ENCODE data around the gene PYGM. TPM values are rescaled to one million over a fixed set of nuclear protein-coding genes. Genes with fewer than 3 reads are reported as not detected.
A peak's percentile ranks its signal among the peaks of the same experiment; 100 is the strongest.

Gene PYGM
- total and polyA plus RNA-seq, 2 experiments from 2014 or later: 244 to 246 TPM

DNA sequence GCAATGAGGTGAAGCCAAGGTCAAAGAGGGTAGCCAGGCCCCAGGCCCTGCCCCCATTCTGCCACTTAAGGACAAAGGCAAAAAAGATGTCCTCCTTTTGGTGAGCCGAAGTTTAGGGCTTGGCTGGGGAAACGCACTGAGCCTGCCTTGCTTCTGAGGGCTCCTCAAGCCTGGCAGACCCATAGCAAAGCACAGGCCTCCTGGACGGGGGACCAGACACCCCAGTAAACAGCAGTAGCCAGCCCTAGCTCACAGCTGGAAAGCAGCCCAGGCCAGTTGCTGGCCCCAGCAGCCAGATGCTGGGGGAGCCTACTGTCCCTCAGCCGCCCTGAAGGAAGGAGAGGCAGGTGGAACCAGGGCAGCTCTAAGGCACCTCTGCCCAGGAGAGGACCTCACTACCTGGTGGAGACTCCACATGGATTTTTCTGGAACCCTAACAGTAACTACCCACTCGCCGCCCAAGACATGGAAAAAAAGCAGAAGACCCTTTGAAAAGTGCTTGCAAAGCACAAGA, 3.8 kb upstream of the PYGM start:
- H3K4me3 ChIP-seq: no peak overlapping the region
- H3K4me1 ChIP-seq (ENCODE audit: low read depth): peaks cover 51% of the 10 kb centered on the region
- peak in 1 of 2 donors; percentile 35 for DNase-seq (ENCODE audit: low read depth in 1 of 2, low spot score in 1 of 2)
- peak overlapping the region; percentile 90 for H3K27ac ChIP-seq
- H3K9me3 ChIP-seq (ENCODE audit: low read depth): no peaks in the 10 kb centered on the region
- no peaks in the 10 kb centered on the region for H3K27me3 ChIP-seq
- TF ChIP-seq, protein P1, sequence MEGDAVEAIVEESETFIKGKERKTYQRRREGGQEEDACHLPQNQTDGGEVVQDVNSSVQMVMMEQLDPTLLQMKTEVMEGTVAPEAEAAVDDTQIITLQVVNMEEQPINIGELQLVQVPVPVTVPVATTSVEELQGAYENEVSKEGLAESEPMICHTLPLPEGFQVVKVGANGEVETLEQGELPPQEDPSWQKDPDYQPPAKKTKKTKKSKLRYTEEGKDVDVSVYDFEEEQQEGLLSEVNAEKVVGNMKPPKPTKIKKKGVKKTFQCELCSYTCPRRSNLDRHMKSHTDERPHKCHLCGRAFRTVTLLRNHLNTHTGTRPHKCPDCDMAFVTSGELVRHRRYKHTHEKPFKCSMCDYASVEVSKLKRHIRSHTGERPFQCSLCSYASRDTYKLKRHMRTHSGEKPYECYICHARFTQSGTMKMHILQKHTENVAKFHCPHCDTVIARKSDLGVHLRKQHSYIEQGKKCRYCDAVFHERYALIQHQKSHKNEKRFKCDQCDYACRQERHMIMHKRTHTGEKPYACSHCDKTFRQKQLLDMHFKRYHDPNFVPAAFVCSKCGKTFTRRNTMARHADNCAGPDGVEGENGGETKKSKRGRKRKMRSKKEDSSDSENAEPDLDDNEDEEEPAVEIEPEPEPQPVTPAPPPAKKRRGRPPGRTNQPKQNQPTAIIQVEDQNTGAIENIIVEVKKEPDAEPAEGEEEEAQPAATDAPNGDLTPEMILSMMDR (IDR thresholded peaks at IDR 0.05; ENCODE audit: low read depth, low read length): no peak
- peaks cover 44% of the 10 kb centered on the region for H3K36me3 ChIP-seq

DNA sequence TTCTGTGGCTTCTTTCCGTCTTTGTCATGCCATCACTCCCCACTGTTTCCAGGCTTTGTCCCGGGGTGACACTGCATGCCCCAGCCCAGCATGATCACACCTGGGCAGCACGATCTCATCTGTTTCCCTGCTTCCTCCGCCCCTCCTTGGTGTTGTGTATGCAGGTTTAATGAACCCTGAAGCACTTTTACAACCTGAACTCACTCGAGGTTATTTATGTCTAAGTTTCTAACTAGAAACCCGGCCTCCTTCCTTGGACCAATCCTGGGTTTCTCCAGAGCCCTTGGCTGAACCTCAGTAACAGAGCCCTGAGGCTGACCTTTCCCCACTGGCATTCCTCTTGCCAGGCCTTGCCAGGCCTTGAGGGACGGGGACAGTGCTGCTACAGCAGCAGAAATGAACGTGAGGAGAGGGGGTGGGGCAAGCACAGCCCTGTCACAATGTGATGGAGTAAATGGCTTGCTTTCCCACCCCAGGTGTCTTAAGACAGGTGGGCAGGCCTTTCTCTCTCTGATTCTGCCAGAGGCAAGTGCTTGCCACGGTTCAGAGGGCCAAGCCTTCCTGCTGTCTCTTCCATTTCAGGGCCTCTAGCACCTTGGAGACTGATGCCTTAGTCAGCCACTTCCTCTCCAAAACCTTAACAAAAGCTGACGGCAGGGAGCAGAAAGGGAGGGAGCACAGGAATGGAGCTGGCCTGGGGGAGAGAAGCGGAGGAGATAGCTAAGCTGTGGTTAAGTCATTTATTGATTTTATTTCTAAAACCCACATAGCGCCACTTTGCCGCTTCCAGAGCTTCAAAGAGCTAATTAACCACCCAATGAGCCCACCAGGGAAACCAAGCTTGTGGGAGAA, 3.1 kb upstream of the PYGM start:
- DNase-seq (ENCODE audit: low read depth in 1 of 2, low spot score in 1 of 2): peak in 1 of 2 donors; percentile 68
- Histone ChIP-seq H3K27me3 (no peaks in the 10 kb centered on the region), H3K27ac (peak overlapping the region; percentile 90), H3K4me3 (no peak overlapping the region), H3K9me3 (ENCODE audit: low read depth) (no peaks in the 10 kb centered on the region), H3K36me3 (peaks cover 37% of the 10 kb centered on the region), H3K4me1 (ENCODE audit: low read depth) (peaks cover 54% of the 10 kb centered on the region)
- TF ChIP-seq, protein P1 (IDR thresholded peaks at IDR 0.05; ENCODE audit: low read depth, low read length): no peak

DNA sequence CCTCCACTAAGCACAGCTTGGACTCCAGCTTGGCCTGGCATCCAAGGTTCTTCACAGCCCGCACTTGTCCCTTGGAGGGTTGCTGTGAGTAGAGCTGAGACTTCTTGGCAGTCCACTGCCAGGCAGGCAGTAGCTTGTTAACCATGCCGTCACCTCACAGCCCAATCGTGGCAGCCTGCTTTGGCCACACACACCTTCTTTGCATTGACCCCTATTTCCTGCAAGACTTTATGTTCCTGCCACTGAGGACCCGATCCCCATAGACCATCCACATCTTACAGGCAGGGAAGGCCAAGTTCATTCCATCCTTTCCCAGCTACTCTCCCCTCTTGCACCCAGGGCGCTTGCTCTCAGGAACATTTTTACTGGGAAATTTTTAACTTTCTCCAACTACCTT, 2.5 kb upstream of the PYGM start:
- peak overlapping the region; percentile 90 for H3K27ac ChIP-seq
- TF ChIP-seq, protein P1 (IDR thresholded peaks at IDR 0.05; ENCODE audit: low read depth, low read length): no peak
- no peaks in the 10 kb centered on the region for H3K27me3 ChIP-seq
- H3K36me3 ChIP-seq: peaks cover 31% of the 10 kb centered on the region
- DNase-seq (ENCODE audit: low read depth in 1 of 2, low spot score in 1 of 2): no peak
- no peak overlapping the region for H3K4me3 ChIP-seq
- peaks cover 54% of the 10 kb centered on the region for H3K4me1 ChIP-seq (ENCODE audit: low read depth)
- no peaks in the 10 kb centered on the region for H3K9me3 ChIP-seq (ENCODE audit: low read depth)

DNA sequence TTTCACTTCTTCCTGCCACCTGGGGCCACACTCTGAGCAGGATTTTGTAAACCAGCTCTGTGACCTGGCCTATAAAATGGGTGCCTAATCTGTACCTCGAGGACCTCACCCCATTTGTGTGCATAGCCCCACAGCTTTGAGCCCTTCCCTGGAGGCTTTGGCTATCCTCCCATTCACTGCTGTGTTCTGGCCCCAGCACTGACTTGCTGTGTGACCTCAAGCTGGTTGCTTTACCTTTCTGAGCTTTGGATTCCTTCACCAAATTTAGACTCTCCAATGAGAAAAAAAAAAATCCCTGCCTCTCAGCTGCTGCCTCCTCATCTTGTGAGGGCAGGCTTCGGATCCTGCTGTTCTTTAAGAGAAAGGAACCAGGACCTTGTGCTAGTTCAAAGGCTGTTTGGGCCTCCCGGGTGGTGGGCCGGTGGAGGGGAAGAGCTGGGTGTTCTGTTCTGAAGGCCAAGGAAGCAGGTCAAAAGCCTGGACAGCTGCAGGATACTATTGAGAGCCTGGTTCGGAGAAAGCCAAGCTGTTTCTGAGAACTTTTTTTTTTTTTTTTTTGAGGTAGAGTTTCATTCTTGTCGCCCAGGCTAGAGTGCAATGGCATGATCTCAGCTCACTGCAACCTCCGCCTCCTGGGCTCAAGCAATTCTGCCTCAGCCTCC, 1.1 kb upstream of the PYGM start:
- H3K27ac ChIP-seq: peak overlapping the region; percentile 90
- peaks cover 54% of the 10 kb centered on the region for H3K4me1 ChIP-seq (ENCODE audit: low read depth)
- peaks cover 22% of the 10 kb centered on the region for H3K36me3 ChIP-seq
- H3K4me3 ChIP-seq: no peak overlapping the region
- no peaks in the 10 kb centered on the region for H3K9me3 ChIP-seq (ENCODE audit: low read depth)
- TF ChIP-seq, protein P1 (IDR thresholded peaks at IDR 0.05; ENCODE audit: low read depth, low read length): no peak
- DNase-seq (ENCODE audit: low read depth in 1 of 2, low spot score in 1 of 2): no peak
- H3K27me3 ChIP-seq: no peaks in the 10 kb centered on the region

DNA sequence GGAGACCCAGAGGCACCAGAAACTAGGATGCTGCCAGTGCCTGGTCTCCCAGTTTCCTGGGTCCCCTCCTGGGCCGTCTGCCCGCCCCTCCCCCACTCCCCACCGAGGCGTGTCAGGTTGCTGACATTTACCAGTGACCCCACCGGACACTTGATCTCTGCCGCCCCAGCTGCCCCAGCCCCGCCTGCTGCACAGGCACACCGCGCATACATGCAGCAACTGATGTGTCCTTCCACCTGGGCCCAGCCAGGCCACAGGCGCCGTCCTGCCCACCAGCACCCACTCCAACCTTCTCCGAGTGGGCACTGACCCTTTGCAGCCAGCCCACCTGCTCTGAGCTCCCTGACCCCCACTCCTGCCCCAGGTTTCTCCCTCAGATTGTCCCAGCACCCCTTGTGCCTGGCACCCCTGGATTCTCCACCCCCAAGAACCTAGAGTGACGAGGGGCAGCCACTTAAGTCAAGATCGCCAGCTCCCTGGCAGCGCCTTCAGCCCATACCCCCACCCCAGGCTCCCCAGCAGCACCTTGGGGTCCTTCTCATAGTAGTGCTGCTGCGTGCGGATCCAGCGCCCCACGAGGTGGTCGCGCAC, 548 bp downstream of the PYGM start:
- no peaks in the 10 kb centered on the region for H3K27me3 ChIP-seq
- H3K9me3 ChIP-seq (ENCODE audit: low read depth): no peaks in the 10 kb centered on the region
- peaks cover 5% of the 10 kb centered on the region for H3K36me3 ChIP-seq
- H3K4me1 ChIP-seq (ENCODE audit: low read depth): peaks cover 42% of the 10 kb centered on the region
- peak overlapping the region; percentile 90 for H3K27ac ChIP-seq
- DNase-seq (ENCODE audit: low read depth in 1 of 2, low spot score in 1 of 2): peak in 1 of 2 donors; percentile 85
- TF ChIP-seq, protein P1 (IDR thresholded peaks at IDR 0.05; ENCODE audit: low read depth, low read length): no peak
- peak overlapping the region; percentile 25 for H3K4me3 ChIP-seq

Data from cardiac muscle cell (in vitro differentiated cells and primary cell).